HG02678 (cell line): ENCODE measurements around the gene FAT2.

ENCODE experiments used
- ATAC-seq: cut with Tn5 transposase; IDR thresholded peaks from one replicate; pipeline ENCODE4 v1.9.1; 2021; ENCODE audit warnings: mild to moderate bottlenecking, moderate library complexity; ENCODE audit not compliant: unreplicated experiment

FAT2 gene, protein sequence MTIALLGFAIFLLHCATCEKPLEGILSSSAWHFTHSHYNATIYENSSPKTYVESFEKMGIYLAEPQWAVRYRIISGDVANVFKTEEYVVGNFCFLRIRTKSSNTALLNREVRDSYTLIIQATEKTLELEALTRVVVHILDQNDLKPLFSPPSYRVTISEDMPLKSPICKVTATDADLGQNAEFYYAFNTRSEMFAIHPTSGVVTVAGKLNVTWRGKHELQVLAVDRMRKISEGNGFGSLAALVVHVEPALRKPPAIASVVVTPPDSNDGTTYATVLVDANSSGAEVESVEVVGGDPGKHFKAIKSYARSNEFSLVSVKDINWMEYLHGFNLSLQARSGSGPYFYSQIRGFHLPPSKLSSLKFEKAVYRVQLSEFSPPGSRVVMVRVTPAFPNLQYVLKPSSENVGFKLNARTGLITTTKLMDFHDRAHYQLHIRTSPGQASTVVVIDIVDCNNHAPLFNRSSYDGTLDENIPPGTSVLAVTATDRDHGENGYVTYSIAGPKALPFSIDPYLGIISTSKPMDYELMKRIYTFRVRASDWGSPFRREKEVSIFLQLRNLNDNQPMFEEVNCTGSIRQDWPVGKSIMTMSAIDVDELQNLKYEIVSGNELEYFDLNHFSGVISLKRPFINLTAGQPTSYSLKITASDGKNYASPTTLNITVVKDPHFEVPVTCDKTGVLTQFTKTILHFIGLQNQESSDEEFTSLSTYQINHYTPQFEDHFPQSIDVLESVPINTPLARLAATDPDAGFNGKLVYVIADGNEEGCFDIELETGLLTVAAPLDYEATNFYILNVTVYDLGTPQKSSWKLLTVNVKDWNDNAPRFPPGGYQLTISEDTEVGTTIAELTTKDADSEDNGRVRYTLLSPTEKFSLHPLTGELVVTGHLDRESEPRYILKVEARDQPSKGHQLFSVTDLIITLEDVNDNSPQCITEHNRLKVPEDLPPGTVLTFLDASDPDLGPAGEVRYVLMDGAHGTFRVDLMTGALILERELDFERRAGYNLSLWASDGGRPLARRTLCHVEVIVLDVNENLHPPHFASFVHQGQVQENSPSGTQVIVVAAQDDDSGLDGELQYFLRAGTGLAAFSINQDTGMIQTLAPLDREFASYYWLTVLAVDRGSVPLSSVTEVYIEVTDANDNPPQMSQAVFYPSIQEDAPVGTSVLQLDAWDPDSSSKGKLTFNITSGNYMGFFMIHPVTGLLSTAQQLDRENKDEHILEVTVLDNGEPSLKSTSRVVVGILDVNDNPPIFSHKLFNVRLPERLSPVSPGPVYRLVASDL (N-terminal part only)

GRCh38 chr5:151591144-151591819 lies at the start of gene FAT2:
Gene FAT2, minus strand, starts transcription at chr5:151591331. Its CDS starts 22,400 bp downstream, at chr5:151568931.
- ATAC-seq: no peak

DNA sequence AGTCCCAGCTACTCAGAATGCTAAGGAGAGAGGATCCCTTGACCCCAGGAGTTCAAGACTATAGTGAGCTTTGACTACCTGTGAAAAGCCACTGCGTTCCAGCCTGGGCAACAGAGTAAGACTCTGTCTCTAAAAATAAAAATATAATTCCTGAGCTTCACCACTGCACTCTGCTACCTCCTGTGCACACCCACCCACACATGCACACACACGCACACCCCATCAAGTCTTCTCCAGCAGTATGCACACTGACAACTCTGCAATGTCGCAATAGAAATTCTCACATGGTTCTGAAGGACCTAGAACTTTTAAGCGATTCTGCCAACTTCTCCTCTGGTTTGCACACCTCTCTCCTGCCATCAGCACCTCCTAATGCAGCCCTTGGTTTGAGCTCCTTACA lies 47.5 kb upstream of the FAT2 start:
- no peak for ATAC-seq

DNA sequence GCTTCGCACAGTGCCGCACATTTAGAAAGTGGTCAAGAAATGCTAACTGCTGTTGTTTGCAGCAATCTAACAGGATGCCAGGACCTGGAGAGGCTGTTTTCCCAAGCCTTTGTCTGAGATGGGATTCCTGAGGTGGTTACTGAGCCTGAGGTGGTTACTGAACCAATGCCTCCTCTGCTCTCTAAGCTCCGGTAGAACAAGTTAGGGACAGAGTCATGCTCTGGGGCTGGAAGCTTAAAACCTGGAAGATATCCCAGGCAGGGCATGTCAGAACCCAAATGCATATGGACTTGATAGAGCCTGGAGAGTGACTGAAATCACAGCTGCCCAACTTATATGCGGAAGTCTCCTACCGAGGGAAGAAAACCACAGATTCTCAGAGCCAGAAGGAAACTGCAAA lies 46.5 kb upstream of the FAT2 start:
- no peak for ATAC-seq

DNA sequence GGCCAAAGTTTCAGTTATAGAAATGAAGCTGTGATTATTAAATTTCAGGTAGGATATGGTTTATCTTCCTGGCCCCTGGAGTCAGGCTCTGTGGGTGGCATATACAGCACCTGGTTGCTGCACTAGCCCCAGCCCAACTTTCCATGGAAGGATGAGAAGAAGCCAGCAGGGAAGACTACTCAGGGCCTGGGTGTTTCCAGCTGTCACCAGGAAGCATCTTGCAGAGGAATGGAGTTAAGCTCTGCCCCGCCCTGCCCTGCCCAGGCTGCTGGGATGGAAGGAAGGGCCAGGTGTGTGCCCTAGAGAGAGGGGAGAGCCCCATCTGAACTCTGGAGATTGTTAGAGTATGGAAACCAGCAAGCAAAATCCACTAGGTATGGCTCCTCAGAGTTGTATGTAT lies 42.8 kb upstream of the FAT2 start:
- ATAC-seq: no peak

GRCh38 chr5:151632941-151633340 lies 41.8 kb upstream of the FAT2 start:
- ATAC-seq: no peak

DNA sequence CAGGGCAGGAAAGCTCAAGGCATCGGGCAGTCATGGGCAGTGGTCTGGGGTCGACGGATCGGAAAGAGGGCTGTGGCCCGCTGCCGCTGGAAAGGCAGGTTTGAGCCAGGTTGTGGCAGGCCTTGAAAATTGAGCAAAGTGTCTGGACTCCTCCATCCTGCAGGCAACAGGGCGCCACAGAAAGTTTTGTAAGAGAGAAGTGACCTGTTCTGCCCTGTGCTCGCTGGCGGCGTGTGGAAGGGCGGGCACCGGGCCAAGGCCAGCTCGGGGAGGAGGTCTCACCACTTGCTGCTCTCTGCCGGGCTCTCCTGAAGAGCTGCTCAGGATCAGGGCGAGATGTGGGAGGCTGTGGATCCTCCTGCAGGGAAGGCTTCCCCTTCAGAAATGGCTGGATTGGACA lies 41.4 kb upstream of the FAT2 start:
- ATAC-seq: no peak

DNA sequence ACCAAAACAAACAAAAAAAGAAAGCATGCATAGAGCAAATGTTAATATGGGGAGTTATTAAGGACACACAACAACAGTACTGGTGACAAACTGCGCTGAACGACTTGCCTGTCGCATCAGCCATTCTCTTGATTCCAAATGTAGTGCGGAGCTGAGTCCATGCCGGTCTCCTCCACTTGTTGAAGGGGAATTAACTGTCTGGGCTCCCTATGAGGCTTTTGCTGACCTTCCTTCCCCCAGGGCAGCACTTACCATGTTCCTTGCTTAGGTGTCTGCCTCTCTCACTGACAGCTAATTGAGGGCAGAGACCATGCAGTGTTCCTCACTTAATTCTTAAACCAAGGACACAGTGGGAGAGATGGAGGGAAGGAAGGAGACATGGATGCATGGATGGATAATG lies 40.8 kb upstream of the FAT2 start:
- no peak for ATAC-seq

DNA sequence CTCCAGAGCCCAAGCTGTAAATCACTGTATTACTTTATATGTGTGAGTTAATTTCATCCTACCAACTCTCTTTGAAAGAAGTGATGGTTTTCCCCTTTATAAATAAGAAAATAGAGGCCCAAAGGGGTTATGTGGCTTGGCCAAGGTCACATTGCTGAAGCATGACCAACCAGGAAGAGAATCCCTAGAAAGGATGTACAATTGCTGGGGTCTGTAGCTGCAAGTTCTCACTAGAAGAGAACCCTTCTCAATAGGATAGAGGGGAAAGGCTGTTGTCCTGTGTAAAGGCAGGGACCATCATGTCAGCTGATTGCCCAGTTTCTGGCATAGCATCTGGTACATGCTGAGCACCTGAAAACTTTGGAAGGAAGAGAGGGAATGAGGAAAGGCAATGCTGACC lies 39.0 kb upstream of the FAT2 start:
- ATAC-seq: no peak

DNA sequence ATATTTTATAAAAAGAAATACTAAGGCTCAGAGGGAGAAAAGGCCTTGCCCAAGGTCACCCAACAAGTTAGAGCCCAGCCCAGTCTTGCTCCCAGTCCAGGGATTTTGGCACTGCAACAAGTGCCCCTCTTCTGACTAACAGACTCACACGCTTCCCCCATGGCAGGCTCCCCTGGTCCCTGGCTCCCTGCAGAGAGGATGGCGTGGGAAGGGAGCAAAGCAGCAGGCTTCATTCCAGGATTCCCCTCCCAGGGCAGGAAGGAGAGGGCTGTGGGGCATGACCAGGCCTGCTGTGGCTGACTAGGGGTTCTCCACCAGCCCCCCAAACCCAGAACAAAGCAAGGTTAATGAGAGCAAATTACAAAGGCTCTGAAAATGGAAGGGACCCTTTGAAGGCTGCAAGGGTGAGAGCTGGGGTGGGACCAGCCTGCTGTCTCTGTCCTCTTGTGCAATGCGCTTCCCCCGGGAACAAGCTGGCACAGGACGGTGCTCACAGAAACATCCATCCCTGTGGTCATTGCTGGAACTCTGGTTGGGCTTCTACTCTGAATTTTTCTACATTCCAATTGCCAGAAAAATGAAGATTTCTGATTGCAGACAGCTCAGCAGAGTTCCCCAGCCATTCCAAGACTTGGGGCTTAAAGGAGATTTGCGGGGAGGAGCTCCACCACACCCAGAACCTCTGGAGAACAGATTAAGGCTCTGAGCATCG lies 37.1 kb upstream of the FAT2 start:
- no peak for ATAC-seq

GRCh38 chr5:151627650-151628049 lies 36.5 kb upstream of the FAT2 start:
- ATAC-seq: no peak

- no peak for ATAC-seq
These were observed 34.2 kb upstream of the FAT2 start for GRCh38 chr5:151625285-151625684.

- ATAC-seq: no peak
These were observed 33.3 kb upstream of the FAT2 start for GRCh38 chr5:151624476-151624875.

- ATAC-seq: no peak
These were observed 31.4 kb upstream of the FAT2 start for GRCh38 chr5:151622367-151623088.

DNA sequence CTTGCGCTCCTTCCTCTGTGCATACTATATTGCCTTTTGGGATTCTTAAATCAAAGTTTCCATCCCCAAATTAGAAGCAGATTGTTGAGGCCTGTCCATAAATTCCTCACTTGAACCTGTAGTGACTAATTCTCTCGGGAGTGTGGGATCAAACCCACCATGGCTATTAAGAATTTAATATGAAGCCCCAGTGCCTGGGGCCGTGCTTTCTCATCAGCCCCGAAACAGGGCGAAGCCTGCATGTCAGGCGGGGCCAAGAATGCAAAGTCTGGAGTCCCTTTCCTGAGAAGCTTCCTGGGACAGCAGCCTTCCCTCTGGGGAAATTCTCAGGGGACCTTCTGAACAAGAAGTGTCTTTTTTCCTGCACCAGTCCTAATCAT lies 29.3 kb upstream of the FAT2 start:
- ATAC-seq: no peak

GRCh38 chr5:151619812-151620460 lies 28.8 kb upstream of the FAT2 start:
- ATAC-seq: no peak

DNA sequence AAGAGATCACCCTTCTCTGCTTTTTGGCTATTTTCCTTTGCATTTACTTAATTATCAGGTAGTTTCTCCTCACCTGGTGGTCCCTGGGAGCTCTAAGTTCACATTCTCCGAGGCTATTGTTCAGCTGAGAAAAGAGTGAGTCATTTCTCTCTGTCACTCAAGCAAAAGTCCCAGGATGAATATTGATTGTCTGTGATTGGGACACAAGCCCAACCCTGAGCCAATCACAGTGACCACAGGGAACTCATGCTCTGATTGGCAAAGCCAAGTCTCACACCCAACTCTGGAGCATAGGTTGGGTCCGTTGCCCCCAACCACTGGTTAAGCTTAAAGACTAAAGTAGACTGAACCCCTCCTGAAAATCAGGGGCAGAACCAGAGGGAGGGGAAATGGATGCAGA lies 27.8 kb upstream of the FAT2 start:
- ATAC-seq: no peak

DNA sequence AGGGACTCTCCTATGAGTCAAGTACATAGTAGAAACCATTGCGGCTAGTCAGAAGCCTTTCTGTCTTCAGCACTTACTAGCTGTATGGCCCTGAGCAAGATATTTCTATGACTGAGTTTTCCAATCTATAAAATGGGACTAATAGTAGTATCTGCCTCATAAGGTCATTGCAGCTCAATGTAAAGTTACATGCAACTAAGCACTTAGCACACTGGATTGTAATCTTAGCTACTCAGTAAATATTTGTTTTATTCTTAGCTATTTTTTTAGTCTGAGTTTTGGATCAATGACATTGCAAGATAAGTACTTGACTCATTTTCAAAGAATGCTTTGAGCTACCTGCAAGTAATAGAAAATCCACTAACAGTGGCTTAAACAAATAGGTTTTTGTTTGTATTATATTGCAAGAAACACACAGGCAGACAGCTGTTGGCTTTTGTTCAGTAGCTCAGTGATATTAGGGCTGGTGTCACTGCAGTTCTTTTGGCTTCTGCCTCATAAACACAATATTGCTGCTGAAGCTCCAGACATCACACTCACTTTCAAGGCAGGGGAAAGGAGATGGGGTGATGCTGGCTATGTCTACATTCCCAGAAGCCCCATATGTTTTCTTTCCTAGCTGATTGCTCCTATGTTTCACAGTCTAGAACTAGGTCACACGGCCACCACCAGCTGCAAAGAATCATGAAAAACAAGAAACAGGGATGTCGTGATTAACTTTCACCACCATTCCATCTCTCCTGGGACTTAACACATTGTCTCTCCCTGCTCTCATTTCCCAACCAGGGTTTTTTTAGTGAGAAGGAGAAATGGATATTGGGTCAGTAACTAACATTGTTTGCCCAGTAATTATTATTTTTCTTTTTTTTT lies 26.9 kb upstream of the FAT2 start:
- ATAC-seq: no peak

GRCh38 chr5:151617383-151617840 lies 26.3 kb upstream of the FAT2 start:
- ATAC-seq: no peak
